Tibial nerve (tissue), 3 donors: ENCODE measurements around the gene POMP.

Experiments used
- CTCF ChIP-seq, 5 experiments: fragments of 200-600 bp in 3 of 5; fragments of 450-650 bp in 2 of 5; sonication (generic) in 3 of 5; IDR thresholded peaks; one replicate each; pipeline ENCODE4 v1.5.1; 2016 to 2019; ENCODE audit warnings: antibody characterized with exemption in 5 of 5, mild to moderate bottlenecking in 3 of 5, moderate library complexity in 2 of 5
- POLR2A ChIP-seq, 2 donors: fragments of 450-650 bp; IDR thresholded peaks; one replicate each; pipeline ENCODE4 v1.6.1; 2017; ENCODE audit warnings: antibody characterized with exemption in 2 of 2, mild to moderate bottlenecking in 2 of 2, moderate library complexity in 2 of 2

GRCh38 chr13:28640861-28641599, 17.9 kb upstream of the POMP start:
- TF ChIP-seq POLR2A (IDR thresholded peaks at IDR 0.05) = no peak
- TF ChIP-seq CTCF (IDR thresholded peaks at IDR 0.05) = no peak
